HEK293 (cell line): ENCODE results near the gene DNAAF5.

ENCODE experiments used
- CTCF ChIA-PET: fragments of 350-600 bp; formaldehyde crosslinking; extraction: SDS; loops from one replicate; lab custom pipeline; 2021; ENCODE audit warnings: antibody characterized with exemption; lab: Yijun Ruan, JAX
- POLR2A ChIA-PET: fragments of 300-600 bp; formaldehyde crosslinking; extraction: SDS; loops from one replicate; lab custom pipeline; 2020; ENCODE audit warnings: antibody characterized with exemption, inconsistent platforms; lab: Yijun Ruan, JAX
- H3K27ac ChIP-seq: fragments of 200-500 bp; sonication (Bioruptor generic); 2 replicates; pipeline ENCODE4 v1.5.1; 2014; ENCODE audit warnings: low read depth, low read length, control low read depth, inconsistent platforms; ENCODE audit errors: extremely low read depth
- H3K36me3 ChIP-seq, 2 experiments: fragments of 200-500 bp in 1 of 2; sonication (Bioruptor generic) in 1 of 2; 1 replicate in 1 of 2; 2 replicates in 1 of 2; pipeline ENCODE4 v1.5.1; 2014 to 2017; ENCODE audit warnings: inconsistent platforms in 2 of 2, low read length in 2 of 2; ENCODE audit not compliant: control insufficient read depth in 2 of 2, insufficient read depth in 1 of 2
- H3K4me1 ChIP-seq: fragments of 200-500 bp; sonication (Bioruptor generic); 2 replicates; pipeline ENCODE4 v1.5.1; 2014; ENCODE audit warnings: mild to moderate bottlenecking, low read length, inconsistent platforms; ENCODE audit not compliant: control insufficient read depth, insufficient read depth
- H3K4me3 ChIP-seq: 2 replicates; pipeline ENCODE4 v1.5.1; 2011; ENCODE audit warnings: low read depth, mild to moderate bottlenecking, control low read depth, low read length, moderate library complexity
- H3K9me3 ChIP-seq: fragments of 200-500 bp; sonication (Bioruptor generic); 2 replicates; pipeline ENCODE4 v1.5.1; 2014; ENCODE audit warnings: low read depth, low read length, inconsistent platforms; ENCODE audit not compliant: control insufficient read depth, insufficient read depth
- BCL11A ChIP-seq: fragments of 450-650 bp; formaldehyde crosslinking; IDR thresholded peaks from 2 replicates; pipeline ENCODE4 v1.5.1; 2016; ENCODE audit warnings: low read depth, missing biosample characterization, missing genetic modification characterization
- BCL11B ChIP-seq: fragments of 450-650 bp; formaldehyde crosslinking; IDR thresholded peaks from 2 replicates; pipeline ENCODE4 v1.5.1; 2016; ENCODE audit warnings: low read depth, missing biosample characterization, missing genetic modification characterization
- EGR2 ChIP-seq: fragments of 450-650 bp; formaldehyde crosslinking; IDR thresholded peaks from 2 replicates; pipeline ENCODE4 v1.5.1; 2016; ENCODE audit warnings: low read depth, missing biosample characterization, missing genetic modification characterization
- GFI1B ChIP-seq: fragments of 450-650 bp; formaldehyde crosslinking; IDR thresholded peaks from 2 replicates; pipeline ENCODE4 v1.5.1; 2016; ENCODE audit warnings: missing biosample characterization, missing genetic modification characterization
- GLI2 ChIP-seq: fragments of 450-650 bp; formaldehyde crosslinking; IDR thresholded peaks from 2 replicates; pipeline ENCODE4; 2017; ENCODE audit warnings: missing biosample characterization, missing genetic modification characterization, low read depth, borderline replicate concordance
- HOXD13 ChIP-seq: sonication (generic); formaldehyde crosslinking; IDR thresholded peaks from 2 replicates; pipeline ENCODE4 v1.8.0; 2022; ENCODE audit warnings: missing genetic modification reagents, borderline replicate concordance
- SP2 ChIP-seq: fragments of 450-650 bp; formaldehyde crosslinking; IDR thresholded peaks from 2 replicates; pipeline ENCODE4 v1.5.1; 2016; ENCODE audit warnings: missing biosample characterization, missing genetic modification characterization
- SP3 ChIP-seq: fragments of 450-650 bp; formaldehyde crosslinking; IDR thresholded peaks from 2 replicates; pipeline ENCODE4 v1.5.1; 2016; ENCODE audit warnings: missing biosample characterization, missing genetic modification characterization
- ZEB2 ChIP-seq: fragments of 450-650 bp; formaldehyde crosslinking; IDR thresholded peaks from 2 replicates; pipeline ENCODE4 v1.5.1; 2016; ENCODE audit warnings: missing biosample characterization, missing genetic modification characterization
- ZFP3 ChIP-seq: fragments of 450-650 bp; formaldehyde crosslinking; IDR thresholded peaks from 2 replicates; pipeline ENCODE4 v1.5.1; 2016; ENCODE audit warnings: low read depth, missing biosample characterization, missing genetic modification characterization
- ZFP69B ChIP-seq: fragments of 450-650 bp; formaldehyde crosslinking; IDR thresholded peaks from 2 replicates; pipeline ENCODE4 v1.5.1; 2016; ENCODE audit warnings: missing biosample characterization, missing genetic modification characterization
- ZNF140 ChIP-seq: fragments of 450-650 bp; formaldehyde crosslinking; IDR thresholded peaks from 2 replicates; pipeline ENCODE4 v1.5.1; 2016; ENCODE audit warnings: missing biosample characterization, missing genetic modification characterization
- ZNF157 ChIP-seq: fragments of 450-650 bp; formaldehyde crosslinking; IDR thresholded peaks from 2 replicates; pipeline ENCODE4 v1.5.1; 2016; ENCODE audit warnings: missing biosample characterization, missing genetic modification characterization
- ZNF174 ChIP-seq: fragments of 450-650 bp; formaldehyde crosslinking; IDR thresholded peaks from 2 replicates; pipeline ENCODE4 v1.5.0; 2017; ENCODE audit warnings: missing biosample characterization, mild to moderate bottlenecking, missing genetic modification characterization
- ZNF19 ChIP-seq: fragments of 450-650 bp; formaldehyde crosslinking; IDR thresholded peaks from 2 replicates; pipeline ENCODE4; 2016; ENCODE audit warnings: missing biosample characterization, missing genetic modification characterization, low read depth
- ZNF23 ChIP-seq: fragments of 450-650 bp; formaldehyde crosslinking; IDR thresholded peaks from 2 replicates; pipeline ENCODE4 v1.5.1; 2016; ENCODE audit warnings: missing biosample characterization, missing genetic modification characterization, borderline replicate concordance
- ZNF311 ChIP-seq: fragments of 450-650 bp; formaldehyde crosslinking; IDR thresholded peaks from 2 replicates; pipeline ENCODE4 v1.5.1; 2017; ENCODE audit warnings: missing biosample characterization, missing genetic modification characterization, borderline replicate concordance
- ZNF366 ChIP-seq: fragments of 450-650 bp; formaldehyde crosslinking; conservative IDR thresholded peaks from 2 replicates; pipeline ENCODE4 v1.5.1; 2016; ENCODE audit warnings: missing biosample characterization, missing genetic modification characterization
- ZNF37A ChIP-seq: fragments of 450-650 bp; IDR thresholded peaks from 2 replicates; pipeline ENCODE4 v1.5.1; 2018; ENCODE audit warnings: missing biosample characterization, missing genetic modification characterization
- ZNF501 ChIP-seq: fragments of 450-650 bp; formaldehyde crosslinking; IDR thresholded peaks from 2 replicates; pipeline ENCODE4 v1.5.1; 2016; ENCODE audit warnings: missing biosample characterization, missing genetic modification characterization
- TF ChIP-seq, protein P1 (sequence below): fragments of 450-650 bp; formaldehyde crosslinking; IDR thresholded peaks from 2 replicates; pipeline ENCODE4 v1.5.1; 2017; ENCODE audit warnings: missing biosample characterization, missing genetic modification characterization
- TF ChIP-seq, protein P2 (sequence below): fragments of 450-650 bp; formaldehyde crosslinking; IDR thresholded peaks from 2 replicates; pipeline ENCODE4 v1.5.1; 2016; ENCODE audit warnings: missing biosample characterization, missing genetic modification characterization
- TF ChIP-seq, protein P3 (sequence below): fragments of 450-650 bp; formaldehyde crosslinking; IDR thresholded peaks from 2 replicates; pipeline ENCODE4 v1.5.1; 2016; ENCODE audit warnings: missing biosample characterization, missing genetic modification characterization
- TF ChIP-seq, protein P4 (sequence below): fragments of 450-650 bp; formaldehyde crosslinking; conservative IDR thresholded peaks from 2 replicates; pipeline ENCODE4 v1.5.1; 2016; ENCODE audit warnings: low read depth, missing biosample characterization, missing genetic modification characterization

The DNAAF5 gene

DNA sequence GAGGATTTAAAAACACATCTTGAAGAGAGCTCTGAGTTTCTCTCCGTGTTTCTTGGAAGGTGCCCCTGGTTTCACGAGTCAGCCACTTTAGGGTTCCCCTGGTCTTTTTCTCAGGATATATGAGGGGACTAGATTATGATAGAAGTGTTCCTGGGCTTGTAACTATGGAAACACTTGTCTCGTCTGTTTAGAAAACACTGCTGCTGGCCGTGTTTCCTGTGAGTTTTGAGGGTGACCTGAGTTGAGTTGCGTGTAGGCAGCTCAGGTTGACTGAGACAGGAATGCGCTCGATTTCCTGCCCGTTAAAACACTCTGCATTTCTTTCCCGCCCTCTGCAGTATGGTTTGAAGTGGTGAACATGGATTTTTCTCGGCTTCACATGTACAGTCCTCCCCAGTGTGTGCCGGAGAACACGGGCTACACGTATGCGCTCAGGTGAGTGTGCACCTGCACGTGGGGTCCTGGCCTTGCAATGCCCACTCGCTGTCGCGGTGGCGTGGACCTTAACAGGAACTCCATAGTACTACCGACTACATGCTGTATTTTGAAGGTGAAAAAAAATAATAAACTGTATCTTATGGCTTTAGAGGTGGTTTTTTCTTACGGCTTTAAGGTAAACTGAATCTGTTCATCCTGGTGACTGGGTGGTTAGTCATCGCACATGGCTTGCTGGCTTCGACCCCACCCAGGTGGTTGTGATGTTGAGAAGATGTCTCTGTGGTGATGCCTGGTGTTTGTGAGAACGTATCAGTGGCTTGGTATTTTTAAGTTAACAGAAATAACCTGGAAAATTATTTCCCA lies 105.9 kb downstream of the DNAAF5 start, which contains the start of gene SUN1 (continued):
- TF ChIP-seq, protein P1, sequence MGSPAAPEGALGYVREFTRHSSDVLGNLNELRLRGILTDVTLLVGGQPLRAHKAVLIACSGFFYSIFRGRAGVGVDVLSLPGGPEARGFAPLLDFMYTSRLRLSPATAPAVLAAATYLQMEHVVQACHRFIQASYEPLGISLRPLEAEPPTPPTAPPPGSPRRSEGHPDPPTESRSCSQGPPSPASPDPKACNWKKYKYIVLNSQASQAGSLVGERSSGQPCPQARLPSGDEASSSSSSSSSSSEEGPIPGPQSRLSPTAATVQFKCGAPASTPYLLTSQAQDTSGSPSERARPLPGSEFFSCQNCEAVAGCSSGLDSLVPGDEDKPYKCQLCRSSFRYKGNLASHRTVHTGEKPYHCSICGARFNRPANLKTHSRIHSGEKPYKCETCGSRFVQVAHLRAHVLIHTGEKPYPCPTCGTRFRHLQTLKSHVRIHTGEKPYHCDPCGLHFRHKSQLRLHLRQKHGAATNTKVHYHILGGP (tag by site-specific recombination): no peak
- TF ChIP-seq ZFP69B (tag by site-specific recombination) (no peak), ZNF140 (no peak), ZNF311 (tag by site-specific recombination) (no peak), EGR2 (tag by site-specific recombination) (no peak), ZNF174 (tag by site-specific recombination) (no peak), BCL11B (tag by site-specific recombination) (no peak), ZNF366 (tag by site-specific recombination) (no peak)

DNA sequence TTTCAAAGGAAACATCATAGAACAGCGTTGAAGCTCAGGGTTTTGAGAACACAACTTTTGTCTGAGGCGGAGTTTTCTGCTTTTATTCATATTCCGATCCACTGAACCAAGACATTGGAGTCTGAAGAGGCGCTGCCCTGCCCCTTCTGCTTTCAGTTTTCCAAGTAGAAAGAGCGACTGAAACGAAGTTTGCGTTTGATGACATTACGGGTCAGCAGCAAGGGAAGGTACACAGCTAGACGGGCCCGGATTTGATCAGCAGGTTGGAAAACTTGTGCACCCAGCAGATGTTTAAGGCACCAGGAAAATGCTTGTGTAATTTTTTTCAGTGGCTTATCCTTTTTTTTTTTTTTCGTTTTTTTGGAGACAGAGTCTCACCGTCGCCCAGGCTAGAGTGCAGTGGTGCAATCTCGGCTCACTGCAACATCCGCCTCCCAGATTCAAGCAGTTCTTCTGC lies 106.5 kb downstream of the DNAAF5 start:
- H3K36me3 ChIP-seq: peaks cover 4 to 6% of the 10 kb centered on the region in 2 experiments; a peak in 2 of 3 replicates
- ChIA-PET POLR2A (interaction anchor here (1.5 kb wide), 1 partner anchor 17 kb away, joined by 8 read pairs; no protein-coding TSS in a partner anchor), CTCF (interaction anchor here (0.6 to 1.3 kb wide), 4 partner anchors 15 to 71 kb away, joined by 3 to 5 read pairs (median 4); no protein-coding TSS in a partner anchor)
- no peak overlapping the region for H3K27ac ChIP-seq
- TF ChIP-seq BCL11A (no peak), HOXD13 (CRISPR knock-in tag) (no peak), ZNF37A (tag by site-specific recombination) (no peak), ZNF501 (tag by site-specific recombination) (no peak), GFI1B (tag by site-specific recombination) (no peak), ZNF157 (tag by site-specific recombination) (no peak), GLI2 (tag by site-specific recombination) (no peak), SP3 (tag by site-specific recombination) (no peak), ZNF19 (tag by site-specific recombination) (no peak), ZFP3 (tag by site-specific recombination) (no peak), SP2 (tag by site-specific recombination) (no peak), BCL11B (tag by site-specific recombination) (no peak), ZEB2 (no peak), ZNF23 (tag by site-specific recombination) (no peak)
- TF ChIP-seq, protein P2, sequence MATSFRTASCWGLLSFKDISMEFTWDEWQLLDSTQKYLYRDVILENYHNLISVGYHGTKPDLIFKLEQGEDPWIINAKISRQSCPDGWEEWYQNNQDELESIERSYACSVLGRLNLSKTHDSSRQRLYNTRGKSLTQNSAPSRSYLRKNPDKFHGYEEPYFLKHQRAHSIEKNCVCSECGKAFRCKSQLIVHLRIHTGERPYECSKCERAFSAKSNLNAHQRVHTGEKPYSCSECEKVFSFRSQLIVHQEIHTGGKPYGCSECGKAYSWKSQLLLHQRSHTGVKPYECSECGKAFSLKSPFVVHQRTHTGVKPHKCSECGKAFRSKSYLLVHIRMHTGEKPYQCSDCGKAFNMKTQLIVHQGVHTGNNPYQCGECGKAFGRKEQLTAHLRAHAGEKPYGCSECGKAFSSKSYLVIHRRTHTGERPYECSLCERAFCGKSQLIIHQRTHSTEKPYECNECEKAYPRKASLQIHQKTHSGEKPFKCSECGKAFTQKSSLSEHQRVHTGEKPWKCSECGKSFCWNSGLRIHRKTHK (tag by site-specific recombination): no peak
- TF ChIP-seq, protein P3, sequence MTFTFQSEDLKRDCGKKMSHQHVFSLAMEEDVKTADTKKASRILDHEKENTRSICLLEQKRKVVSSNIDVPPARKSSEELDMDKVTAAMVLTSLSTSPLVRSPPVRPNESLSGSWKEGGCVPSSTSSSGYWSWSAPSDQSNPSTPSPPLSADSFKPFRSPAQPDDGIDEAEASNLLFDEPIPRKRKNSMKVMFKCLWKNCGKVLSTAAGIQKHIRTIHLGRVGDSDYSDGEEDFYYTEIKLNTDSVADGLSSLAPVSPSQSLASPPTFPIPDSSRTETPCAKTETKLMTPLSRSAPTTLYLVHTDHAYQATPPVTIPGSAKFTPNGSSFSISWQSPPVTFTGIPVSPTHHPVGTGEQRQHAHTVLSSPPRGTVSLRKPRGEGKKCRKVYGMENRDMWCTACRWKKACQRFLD (tag by site-specific recombination): no peak
- TF ChIP-seq, protein P4, sequence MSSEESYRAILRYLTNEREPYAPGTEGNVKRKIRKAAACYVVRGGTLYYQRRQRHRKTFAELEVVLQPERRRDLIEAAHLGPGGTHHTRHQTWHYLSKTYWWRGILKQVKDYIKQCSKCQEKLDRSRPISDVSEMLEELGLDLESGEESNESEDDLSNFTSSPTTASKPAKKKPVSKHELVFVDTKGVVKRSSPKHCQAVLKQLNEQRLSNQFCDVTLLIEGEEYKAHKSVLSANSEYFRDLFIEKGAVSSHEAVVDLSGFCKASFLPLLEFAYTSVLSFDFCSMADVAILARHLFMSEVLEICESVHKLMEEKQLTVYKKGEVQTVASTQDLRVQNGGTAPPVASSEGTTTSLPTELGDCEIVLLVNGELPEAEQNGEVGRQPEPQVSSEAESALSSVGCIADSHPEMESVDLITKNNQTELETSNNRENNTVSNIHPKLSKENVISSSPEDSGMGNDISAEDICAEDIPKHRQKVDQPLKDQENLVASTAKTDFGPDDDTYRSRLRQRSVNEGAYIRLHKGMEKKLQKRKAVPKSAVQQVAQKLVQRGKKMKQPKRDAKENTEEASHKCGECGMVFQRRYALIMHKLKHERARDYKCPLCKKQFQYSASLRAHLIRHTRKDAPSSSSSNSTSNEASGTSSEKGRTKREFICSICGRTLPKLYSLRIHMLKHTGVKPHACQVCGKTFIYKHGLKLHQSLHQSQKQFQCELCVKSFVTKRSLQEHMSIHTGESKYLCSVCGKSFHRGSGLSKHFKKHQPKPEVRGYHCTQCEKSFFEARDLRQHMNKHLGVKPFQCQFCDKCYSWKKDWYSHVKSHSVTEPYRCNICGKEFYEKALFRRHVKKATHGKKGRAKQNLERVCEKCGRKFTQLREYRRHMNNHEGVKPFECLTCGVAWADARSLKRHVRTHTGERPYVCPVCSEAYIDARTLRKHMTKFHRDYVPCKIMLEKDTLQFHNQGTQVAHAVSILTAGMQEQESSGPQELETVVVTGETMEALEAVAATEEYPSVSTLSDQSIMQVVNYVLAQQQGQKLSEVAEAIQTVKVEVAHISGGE: no peak
- H3K9me3 ChIP-seq: no peaks in the 10 kb centered on the region
- H3K4me3 ChIP-seq: no peak overlapping the region
- H3K4me1 ChIP-seq: peaks cover 13% of the 10 kb centered on the region
